HG03280 (cell line): Measurements from ENCODE around the gene SERAC1.

Experiments used
- ATAC-seq: cut with Tn5 transposase; IDR thresholded peaks from one replicate; pipeline ENCODE4 v1.9.1; 2021; ENCODE audit warnings: mild to moderate bottlenecking, moderate library complexity; ENCODE audit not compliant: unreplicated experiment

The SERAC1 gene

GRCh38 chr6:158081657-158081935, 86.5 kb downstream of the SERAC1 start:
- no peak for ATAC-seq

- ATAC-seq: no peak
Measured at GRCh38 chr6:158080849-158081656, 87.0 kb downstream of the SERAC1 start.

GRCh38 chr6:158078320-158078719, 89.7 kb downstream of the SERAC1 start:
- no peak for ATAC-seq

GRCh38 chr6:158077676-158078075, 90.4 kb downstream of the SERAC1 start:
- no peak for ATAC-seq

GRCh38 chr6:158076548-158076947, 91.5 kb downstream of the SERAC1 start:
- no peak for ATAC-seq

- ATAC-seq: no peak
Measured at GRCh38 chr6:158073776-158074175, 94.3 kb downstream of the SERAC1 start.

- ATAC-seq: peak; percentile 65
Measured at GRCh38 chr6:158072083-158072721, 95.9 kb downstream of the SERAC1 start.

- no peak for ATAC-seq
Measured at GRCh38 chr6:158071121-158072082, 96.7 kb downstream of the SERAC1 start.

- no peak for ATAC-seq
Measured at GRCh38 chr6:158070513-158070912, 97.5 kb downstream of the SERAC1 start.

GRCh38 chr6:158069800-158070195, 98.3 kb downstream of the SERAC1 start:
- no peak for ATAC-seq

- ATAC-seq: no peak
Measured at GRCh38 chr6:158068893-158069799, 98.9 kb downstream of the SERAC1 start.

GRCh38 chr6:158068156-158068892, 99.7 kb downstream of the SERAC1 start:
- no peak for ATAC-seq

- no peak for ATAC-seq
Measured at GRCh38 chr6:158067436-158068015, 100.5 kb downstream of the SERAC1 start.

- no peak for ATAC-seq
Measured at GRCh38 chr6:158066136-158066781, 101.8 kb downstream of the SERAC1 start.

GRCh38 chr6:158064725-158065251, 103.3 kb downstream of the SERAC1 start:
- ATAC-seq: no peak

- no peak for ATAC-seq
Measured at GRCh38 chr6:158063736-158064135, 104.3 kb downstream of the SERAC1 start.

GRCh38 chr6:158061709-158062461, 106.2 kb downstream of the SERAC1 start:
- no peak for ATAC-seq

GRCh38 chr6:158061361-158061708, 106.7 kb downstream of the SERAC1 start:
- no peak for ATAC-seq
